HepG2 (cell line): ENCODE measurements around the gene CIROP. TPM values are rescaled to one million over a fixed set of nuclear protein-coding genes. Genes with fewer than 3 reads are reported as not detected.

ENCODE experiments used
- CBX5 ChIP-seq: sonication (generic); formaldehyde crosslinking; IDR thresholded peaks from 2 replicates; pipeline ENCODE4 v1.4.0; 2020; ENCODE audit warnings: missing genetic modification reagents, borderline replicate concordance
- FOSL2 ChIP-seq: sonication (generic); formaldehyde crosslinking; IDR thresholded peaks from 2 replicates; pipeline ENCODE4 v1.4.0; 2020; ENCODE audit warnings: missing genetic modification reagents
- NFYC ChIP-seq: IDR thresholded peaks from 2 replicates; pipeline ENCODE4 v1.6.1; 2016; ENCODE audit warnings: missing genetic modification reagents, missing compliant biosample characterization
- NR2F1 ChIP-seq, 2 experiments: fragments of 450-650 bp in 1 of 2; formaldehyde crosslinking in 1 of 2; IDR thresholded peaks; 2 replicates each; pipeline versions ENCODE4 v1.5.0 to v1.6.1; 2016 to 2020; ENCODE audit warnings: mild to moderate bottlenecking in 1 of 2, missing compliant biosample characterization in 1 of 2, missing genetic modification reagents in 1 of 2, moderate library complexity in 1 of 2
- NR3C1 ChIP-seq: sonication (generic); formaldehyde crosslinking; IDR thresholded peaks from 2 replicates; pipeline ENCODE4 v1.4.0; 2020; ENCODE audit warnings: missing genetic modification reagents
- RFXANK ChIP-seq: IDR thresholded peaks from 2 replicates; pipeline ENCODE4 v1.6.1; 2016
- TBX3 ChIP-seq: fragments of 450-650 bp; IDR thresholded peaks from 2 replicates; pipeline ENCODE4 v1.6.1; 2017; ENCODE audit warnings: antibody characterized with exemption, mild to moderate bottlenecking, inconsistent platforms, borderline replicate concordance
- polyA plus RNA-seq, 8 experiments: library from polyadenylated mRNA; depleted of rRNA in 3 of 8; stranded (reverse) in 7 of 8; unstranded in 1 of 8; fragments of >200 nt; fragmentation: Illumina TruSeq in 4 of 8; extraction: Trizol in 4 of 8; gene quantifications; 2 replicates each; pipeline versions ENCODE4 v1.2.1 to v1.2.3, GENCODE V29; 2011 to 2016; ENCODE audit warnings: low read depth in 4 of 8, missing spikeins in 1 of 8, mixed read lengths in 1 of 8; ENCODE audit not compliant: insufficient read depth in 1 of 8
- total RNA-seq, 5 experiments: library from RNA; depleted of rRNA; stranded (reverse); fragments of >200 nt; fragmentation: Illumina TruSeq; extraction: Trizol; gene quantifications; 2 replicates each; pipeline ENCODE4 v1.2.3, GENCODE V29; 2016; ENCODE audit warnings: low read depth in 1 of 5
- TF ChIP-seq, protein P1 (sequence below): IDR thresholded peaks from 2 replicates; pipeline ENCODE4 v1.4.0; 2020; ENCODE audit warnings: mild to moderate bottlenecking, missing genetic modification reagents
- TF ChIP-seq, protein P2 (sequence below): sonication (generic); formaldehyde crosslinking; IDR thresholded peaks from 2 replicates; pipeline ENCODE4 v1.5.0; 2020; ENCODE audit warnings: missing genetic modification reagents
- TF ChIP-seq, protein P3 (sequence below): sonication (generic); formaldehyde crosslinking; IDR thresholded peaks from 2 replicates; pipeline ENCODE4 v1.5.1; 2020; ENCODE audit warnings: mild to moderate bottlenecking, moderate library complexity, missing genetic modification reagents
- TF ChIP-seq, protein P4 (sequence below): sonication (generic); formaldehyde crosslinking; IDR thresholded peaks from 2 replicates; pipeline ENCODE4 v1.4.0; 2020; ENCODE audit warnings: mild to moderate bottlenecking, missing genetic modification reagents
- TF ChIP-seq, protein P5 (sequence below), 2 experiments: sonication (generic) in 1 of 2; formaldehyde crosslinking in 1 of 2; IDR thresholded peaks; 2 replicates each; pipeline versions ENCODE4 v1.6.1 to v1.9.0; 2014 to 2022; ENCODE audit warnings: antibody characterized with exemption in 1 of 2, borderline replicate concordance in 1 of 2, inconsistent platforms in 1 of 2, low read depth in 1 of 2, missing genetic modification reagents in 1 of 2
- TF ChIP-seq, protein P6 (sequence below): sonication (generic); formaldehyde crosslinking; IDR thresholded peaks from 2 replicates; pipeline ENCODE4 v1.5.0; 2020; ENCODE audit warnings: missing genetic modification reagents

Gene CIROP
- total and polyA plus RNA-seq, 2 of the 13 experiments (the other 11 are each of a cell fraction or from before 2014, with no cell fraction given) = 0.07 TPM; not detected in 1

DNA sequence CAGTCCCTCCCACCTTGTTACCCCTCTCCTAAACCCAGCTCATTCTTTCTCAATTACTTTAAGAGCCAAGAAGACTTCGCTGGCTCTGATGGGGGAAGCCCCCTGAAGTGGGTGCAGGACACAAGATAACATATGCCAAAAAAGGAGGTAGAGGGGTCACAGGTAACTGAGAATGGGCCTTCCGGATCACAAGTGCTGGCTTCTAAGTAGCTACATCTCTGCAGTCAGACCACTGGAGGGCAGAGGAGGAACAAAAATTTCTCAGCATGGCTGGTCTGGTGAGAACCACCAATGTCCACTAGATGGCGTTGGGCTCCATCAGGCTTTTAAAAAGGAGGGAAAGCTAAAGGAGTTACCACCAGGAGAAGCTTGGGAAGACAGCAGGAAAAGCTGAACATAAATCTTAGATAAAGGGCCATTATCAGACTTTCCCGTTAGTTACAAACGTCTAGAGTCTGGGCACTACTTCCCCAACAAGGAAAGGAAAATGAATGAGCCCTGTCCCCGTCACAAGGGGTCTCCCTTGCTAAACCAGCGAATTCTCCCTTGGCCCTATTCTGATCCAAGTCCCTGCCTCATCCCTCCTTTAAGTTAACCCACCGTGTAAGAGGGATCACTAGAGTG, 35.9 kb downstream of the CIROP start (continued):
- TF ChIP-seq, protein P1, sequence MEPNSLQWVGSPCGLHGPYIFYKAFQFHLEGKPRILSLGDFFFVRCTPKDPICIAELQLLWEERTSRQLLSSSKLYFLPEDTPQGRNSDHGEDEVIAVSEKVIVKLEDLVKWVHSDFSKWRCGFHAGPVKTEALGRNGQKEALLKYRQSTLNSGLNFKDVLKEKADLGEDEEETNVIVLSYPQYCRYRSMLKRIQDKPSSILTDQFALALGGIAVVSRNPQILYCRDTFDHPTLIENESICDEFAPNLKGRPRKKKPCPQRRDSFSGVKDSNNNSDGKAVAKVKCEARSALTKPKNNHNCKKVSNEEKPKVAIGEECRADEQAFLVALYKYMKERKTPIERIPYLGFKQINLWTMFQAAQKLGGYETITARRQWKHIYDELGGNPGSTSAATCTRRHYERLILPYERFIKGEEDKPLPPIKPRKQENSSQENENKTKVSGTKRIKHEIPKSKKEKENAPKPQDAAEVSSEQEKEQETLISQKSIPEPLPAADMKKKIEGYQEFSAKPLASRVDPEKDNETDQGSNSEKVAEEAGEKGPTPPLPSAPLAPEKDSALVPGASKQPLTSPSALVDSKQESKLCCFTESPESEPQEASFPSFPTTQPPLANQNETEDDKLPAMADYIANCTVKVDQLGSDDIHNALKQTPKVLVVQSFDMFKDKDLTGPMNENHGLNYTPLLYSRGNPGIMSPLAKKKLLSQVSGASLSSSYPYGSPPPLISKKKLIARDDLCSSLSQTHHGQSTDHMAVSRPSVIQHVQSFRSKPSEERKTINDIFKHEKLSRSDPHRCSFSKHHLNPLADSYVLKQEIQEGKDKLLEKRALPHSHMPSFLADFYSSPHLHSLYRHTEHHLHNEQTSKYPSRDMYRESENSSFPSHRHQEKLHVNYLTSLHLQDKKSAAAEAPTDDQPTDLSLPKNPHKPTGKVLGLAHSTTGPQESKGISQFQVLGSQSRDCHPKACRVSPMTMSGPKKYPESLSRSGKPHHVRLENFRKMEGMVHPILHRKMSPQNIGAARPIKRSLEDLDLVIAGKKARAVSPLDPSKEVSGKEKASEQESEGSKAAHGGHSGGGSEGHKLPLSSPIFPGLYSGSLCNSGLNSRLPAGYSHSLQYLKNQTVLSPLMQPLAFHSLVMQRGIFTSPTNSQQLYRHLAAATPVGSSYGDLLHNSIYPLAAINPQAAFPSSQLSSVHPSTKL = peak; percentile 60
- TF ChIP-seq, protein P2, sequence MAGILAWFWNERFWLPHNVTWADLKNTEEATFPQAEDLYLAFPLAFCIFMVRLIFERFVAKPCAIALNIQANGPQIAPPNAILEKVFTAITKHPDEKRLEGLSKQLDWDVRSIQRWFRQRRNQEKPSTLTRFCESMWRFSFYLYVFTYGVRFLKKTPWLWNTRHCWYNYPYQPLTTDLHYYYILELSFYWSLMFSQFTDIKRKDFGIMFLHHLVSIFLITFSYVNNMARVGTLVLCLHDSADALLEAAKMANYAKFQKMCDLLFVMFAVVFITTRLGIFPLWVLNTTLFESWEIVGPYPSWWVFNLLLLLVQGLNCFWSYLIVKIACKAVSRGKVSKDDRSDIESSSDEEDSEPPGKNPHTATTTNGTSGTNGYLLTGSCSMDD (CRISPR knock-in tag) = no peak
- TF ChIP-seq, protein P3, sequence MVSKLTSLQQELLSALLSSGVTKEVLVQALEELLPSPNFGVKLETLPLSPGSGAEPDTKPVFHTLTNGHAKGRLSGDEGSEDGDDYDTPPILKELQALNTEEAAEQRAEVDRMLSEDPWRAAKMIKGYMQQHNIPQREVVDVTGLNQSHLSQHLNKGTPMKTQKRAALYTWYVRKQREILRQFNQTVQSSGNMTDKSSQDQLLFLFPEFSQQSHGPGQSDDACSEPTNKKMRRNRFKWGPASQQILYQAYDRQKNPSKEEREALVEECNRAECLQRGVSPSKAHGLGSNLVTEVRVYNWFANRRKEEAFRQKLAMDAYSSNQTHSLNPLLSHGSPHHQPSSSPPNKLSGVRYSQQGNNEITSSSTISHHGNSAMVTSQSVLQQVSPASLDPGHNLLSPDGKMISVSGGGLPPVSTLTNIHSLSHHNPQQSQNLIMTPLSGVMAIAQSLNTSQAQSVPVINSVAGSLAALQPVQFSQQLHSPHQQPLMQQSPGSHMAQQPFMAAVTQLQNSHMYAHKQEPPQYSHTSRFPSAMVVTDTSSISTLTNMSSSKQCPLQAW = peak; percentile 34; the same call in 1 of the 2 replicates
- TF ChIP-seq, protein P4, sequence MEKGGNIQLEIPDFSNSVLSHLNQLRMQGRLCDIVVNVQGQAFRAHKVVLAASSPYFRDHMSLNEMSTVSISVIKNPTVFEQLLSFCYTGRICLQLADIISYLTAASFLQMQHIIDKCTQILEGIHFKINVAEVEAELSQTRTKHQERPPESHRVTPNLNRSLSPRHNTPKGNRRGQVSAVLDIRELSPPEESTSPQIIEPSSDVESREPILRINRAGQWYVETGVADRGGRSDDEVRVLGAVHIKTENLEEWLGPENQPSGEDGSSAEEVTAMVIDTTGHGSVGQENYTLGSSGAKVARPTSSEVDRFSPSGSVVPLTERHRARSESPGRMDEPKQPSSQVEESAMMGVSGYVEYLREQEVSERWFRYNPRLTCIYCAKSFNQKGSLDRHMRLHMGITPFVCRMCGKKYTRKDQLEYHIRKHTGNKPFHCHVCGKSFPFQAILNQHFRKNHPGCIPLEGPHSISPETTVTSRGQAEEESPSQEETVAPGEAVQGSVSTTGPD (CRISPR knock-in tag) = no peak
- 0 out of 2 replicates have a peak, but pooled peaks have one; percentile 9 for TF ChIP-seq NFYC (CRISPR knock-in tag)
- TF ChIP-seq TBX3 = no peak
- TF ChIP-seq FOSL2 (CRISPR knock-in tag) = peak; percentile 72
- TF ChIP-seq, protein P5, sequence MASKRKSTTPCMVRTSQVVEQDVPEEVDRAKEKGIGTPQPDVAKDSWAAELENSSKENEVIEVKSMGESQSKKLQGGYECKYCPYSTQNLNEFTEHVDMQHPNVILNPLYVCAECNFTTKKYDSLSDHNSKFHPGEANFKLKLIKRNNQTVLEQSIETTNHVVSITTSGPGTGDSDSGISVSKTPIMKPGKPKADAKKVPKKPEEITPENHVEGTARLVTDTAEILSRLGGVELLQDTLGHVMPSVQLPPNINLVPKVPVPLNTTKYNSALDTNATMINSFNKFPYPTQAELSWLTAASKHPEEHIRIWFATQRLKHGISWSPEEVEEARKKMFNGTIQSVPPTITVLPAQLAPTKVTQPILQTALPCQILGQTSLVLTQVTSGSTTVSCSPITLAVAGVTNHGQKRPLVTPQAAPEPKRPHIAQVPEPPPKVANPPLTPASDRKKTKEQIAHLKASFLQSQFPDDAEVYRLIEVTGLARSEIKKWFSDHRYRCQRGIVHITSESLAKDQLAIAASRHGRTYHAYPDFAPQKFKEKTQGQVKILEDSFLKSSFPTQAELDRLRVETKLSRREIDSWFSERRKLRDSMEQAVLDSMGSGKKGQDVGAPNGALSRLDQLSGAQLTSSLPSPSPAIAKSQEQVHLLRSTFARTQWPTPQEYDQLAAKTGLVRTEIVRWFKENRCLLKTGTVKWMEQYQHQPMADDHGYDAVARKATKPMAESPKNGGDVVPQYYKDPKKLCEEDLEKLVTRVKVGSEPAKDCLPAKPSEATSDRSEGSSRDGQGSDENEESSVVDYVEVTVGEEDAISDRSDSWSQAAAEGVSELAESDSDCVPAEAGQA (IDR thresholded peaks at IDR 0.05; ENCODE audit: low read depth) = 0 out of 2 replicates have a peak, but pooled peaks have one; percentile 32
- TF ChIP-seq, protein P5 (CRISPR knock-in tag; IDR thresholded peaks at IDR 0.05; ENCODE audit: borderline replicate concordance) = no peak; the same call in 1 of the 2 replicates
- TF ChIP-seq, protein P6, sequence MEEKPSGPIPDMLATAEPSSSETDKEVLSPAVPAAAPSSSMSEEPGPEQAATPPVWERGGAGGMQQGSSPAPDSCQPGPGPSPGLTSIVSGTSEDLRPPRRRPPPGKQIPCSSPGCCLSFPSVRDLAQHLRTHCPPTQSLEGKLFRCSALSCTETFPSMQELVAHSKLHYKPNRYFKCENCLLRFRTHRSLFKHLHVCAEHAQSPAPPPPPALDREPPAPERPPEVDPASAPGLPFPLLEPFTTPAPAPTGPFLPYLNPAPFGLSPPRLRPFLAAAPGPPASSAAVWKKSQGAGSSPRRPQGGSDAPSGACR = no peak; the same call in 1 of the 2 replicates
- TF ChIP-seq CBX5 (CRISPR knock-in tag) = peak; percentile 91; the same call in 1 of the 2 replicates
- 0 out of 4 replicates have a peak, but pooled peaks of 1 of the 2 experiments have one; percentile 22 for TF ChIP-seq NR2F1 (CRISPR knock-in tag; IDR thresholded peaks at IDR 0.05)
- no peak for TF ChIP-seq NR3C1 (CRISPR knock-in tag)
- TF ChIP-seq RFXANK (CRISPR knock-in tag) = no peak
